HG02884 (cell line): ENCODE data around the gene DCUN1D2.
"Not testable (repeated sequence)": the region's sequence is repeated elsewhere in the genome, so short reads cannot be mapped to it uniquely, and the experiment has no call there.

Experiments
- ATAC-seq: cut with Tn5 transposase; IDR thresholded peaks from one replicate; pipeline ENCODE4 v1.9.1; 2021; ENCODE audit warnings: mild to moderate bottlenecking, moderate library complexity; ENCODE audit not compliant: unreplicated experiment

The DCUN1D2 gene

GRCh38 chr13:113468472-113469201 is 21.9 kb downstream of the DCUN1D2 start:
- no peak for ATAC-seq

GRCh38 chr13:113468029-113468428 is 22.5 kb downstream of the DCUN1D2 start:
- no peak for ATAC-seq

- no peak for ATAC-seq
Measured at GRCh38 chr13:113466383-113466782, 24.1 kb downstream of the DCUN1D2 start.

GRCh38 chr13:113465300-113465699 is 25.2 kb downstream of the DCUN1D2 start:
- no peak for ATAC-seq

GRCh38 chr13:113464476-113464875 is 26.0 kb downstream of the DCUN1D2 start:
- ATAC-seq, result no peak

GRCh38 chr13:113461022-113461751 is 29.3 kb downstream of the DCUN1D2 start:
- ATAC-seq, result no peak

GRCh38 chr13:113460599-113460998 is 29.9 kb downstream of the DCUN1D2 start:
- no peak for ATAC-seq

GRCh38 chr13:113460064-113460555 is 30.4 kb downstream of the DCUN1D2 start:
- no peak for ATAC-seq

GRCh38 chr13:113458253-113459065 is 32.1 kb downstream of the DCUN1D2 start:
- no peak for ATAC-seq

- ATAC-seq, result no peak
Measured at GRCh38 chr13:113457510-113457909, 33.0 kb downstream of the DCUN1D2 start.

- ATAC-seq, result no peak
Measured at GRCh38 chr13:113456116-113456702, 34.3 kb downstream of the DCUN1D2 start.

GRCh38 chr13:113455384-113455783 is 35.1 kb downstream of the DCUN1D2 start:
- ATAC-seq, result no peak

GRCh38 chr13:113454936-113455335 is 35.6 kb downstream of the DCUN1D2 start:
- no peak for ATAC-seq

GRCh38 chr13:113452942-113453901 is 37.3 kb downstream of the DCUN1D2 start, which contains the start of gene ADPRHL1:
TSS of gene ADPRHL1 (minus strand) at chr13:113453488. CDS start at chr13:113453437, 51 bp downstream.
- no peak for ATAC-seq

- ATAC-seq, result no peak
Measured at GRCh38 chr13:113452466-113452865, 38.0 kb downstream of the DCUN1D2 start.

- ATAC-seq, result no peak
Measured at GRCh38 chr13:113451951-113452421, 38.5 kb downstream of the DCUN1D2 start.

- ATAC-seq, result not testable (repeated sequence)
Measured at GRCh38 chr13:113450861-113451620, 39.5 kb downstream of the DCUN1D2 start.

GRCh38 chr13:113450348-113450744 is 40.2 kb downstream of the DCUN1D2 start:
- not testable (repeated sequence) for ATAC-seq
